Measurements from ENCODE around the gene KRT82.

KRT82 gene

DNA sequence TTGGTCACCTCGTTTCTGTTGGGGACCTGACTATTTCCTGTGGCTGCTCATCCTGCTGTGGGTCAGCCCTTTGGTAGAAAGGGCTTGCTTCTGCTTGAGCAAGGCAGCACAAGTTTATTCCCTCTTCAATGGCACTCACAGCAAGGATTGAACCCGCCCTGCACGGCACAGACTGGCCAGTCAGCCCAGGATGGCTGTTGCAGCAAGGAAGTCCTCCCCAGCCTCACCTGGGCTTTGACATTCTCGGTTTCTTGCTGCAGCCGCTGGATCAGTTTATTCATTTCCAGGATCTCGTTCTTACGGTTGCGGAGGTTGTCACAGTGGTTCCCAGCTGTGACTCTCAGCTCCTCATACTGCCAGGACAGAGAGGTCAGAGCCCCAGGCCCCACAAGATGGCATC lies 9.5 kb downstream of the KRT82 start:
- Histone ChIP-seq H3K9me2 (ENCODE audit: low read depth, low read length) (no peaks in the 10 kb centered on the region), H2AFZ (ENCODE audit: low read length) (no peak overlapping the region), H3K27me3 (ENCODE audit: insufficient read depth, low read length) (no peaks in the 10 kb centered on the region), H3K4me2 (ENCODE audit: low read length) (no peak overlapping the region), H3K79me2 (ENCODE audit: insufficient read depth, low read length) (no peaks in the 10 kb centered on the region), H3K36me3 (ENCODE audit: insufficient read depth, low read length) (no peaks in the 10 kb centered on the region), H3K4me1 (ENCODE audit: insufficient read depth, low read length, severe bottlenecking) (no peaks in the 10 kb centered on the region), H3K27ac (ENCODE audit: low read depth, low read length, poor library complexity, severe bottlenecking) (no peak overlapping the region), H3F3A (ENCODE audit: insufficient read depth, low read length) (no peaks in the 10 kb centered on the region), H3K9ac (ENCODE audit: low read length) (no peak overlapping the region), H4K20me1 (ENCODE audit: insufficient read depth, low read length) (no peaks in the 10 kb centered on the region), H3K9me3 (ENCODE audit: low read length) (no peaks in the 10 kb centered on the region), H3K4me3 (ENCODE audit: low read depth, low read length, poor library complexity, severe bottlenecking) (no peak overlapping the region)
- TF ChIP-seq CTCF (IDR thresholded peaks at IDR 0.05; ENCODE audit: low read length): no peak
- TF ChIP-seq EZH2 (IDR thresholded peaks at IDR 0.05; ENCODE audit: borderline replicate concordance, low read length): no peak

GRCh38 chr12:52395761-52396434 lies 10.2 kb downstream of the KRT82 start:
- H3K9me3 ChIP-seq (ENCODE audit: low read length): no peaks in the 10 kb centered on the region
- no peak overlapping the region for H3K4me3 ChIP-seq (ENCODE audit: low read depth, low read length, poor library complexity, severe bottlenecking)
- H3K36me3 ChIP-seq (ENCODE audit: insufficient read depth, low read length): no peaks in the 10 kb centered on the region
- no peak overlapping the region for H3K9ac ChIP-seq (ENCODE audit: low read length)
- H2AFZ ChIP-seq (ENCODE audit: low read length): no peak overlapping the region
- no peaks in the 10 kb centered on the region for H3K9me2 ChIP-seq (ENCODE audit: low read depth, low read length)
- no peaks in the 10 kb centered on the region for H4K20me1 ChIP-seq (ENCODE audit: insufficient read depth, low read length)
- H3K79me2 ChIP-seq (ENCODE audit: insufficient read depth, low read length): no peaks in the 10 kb centered on the region
- no peaks in the 10 kb centered on the region for H3K4me1 ChIP-seq (ENCODE audit: insufficient read depth, low read length, severe bottlenecking)
- H3K4me2 ChIP-seq (ENCODE audit: low read length): no peak overlapping the region
- no peaks in the 10 kb centered on the region for H3F3A ChIP-seq (ENCODE audit: insufficient read depth, low read length)
- TF ChIP-seq CTCF (IDR thresholded peaks at IDR 0.05; ENCODE audit: low read length): peak; percentile 70
- TF ChIP-seq EZH2 (IDR thresholded peaks at IDR 0.05; ENCODE audit: borderline replicate concordance, low read length): no peak
- H3K27me3 ChIP-seq (ENCODE audit: insufficient read depth, low read length): no peaks in the 10 kb centered on the region
- H3K27ac ChIP-seq (ENCODE audit: low read depth, low read length, poor library complexity, severe bottlenecking): no peak overlapping the region

DNA sequence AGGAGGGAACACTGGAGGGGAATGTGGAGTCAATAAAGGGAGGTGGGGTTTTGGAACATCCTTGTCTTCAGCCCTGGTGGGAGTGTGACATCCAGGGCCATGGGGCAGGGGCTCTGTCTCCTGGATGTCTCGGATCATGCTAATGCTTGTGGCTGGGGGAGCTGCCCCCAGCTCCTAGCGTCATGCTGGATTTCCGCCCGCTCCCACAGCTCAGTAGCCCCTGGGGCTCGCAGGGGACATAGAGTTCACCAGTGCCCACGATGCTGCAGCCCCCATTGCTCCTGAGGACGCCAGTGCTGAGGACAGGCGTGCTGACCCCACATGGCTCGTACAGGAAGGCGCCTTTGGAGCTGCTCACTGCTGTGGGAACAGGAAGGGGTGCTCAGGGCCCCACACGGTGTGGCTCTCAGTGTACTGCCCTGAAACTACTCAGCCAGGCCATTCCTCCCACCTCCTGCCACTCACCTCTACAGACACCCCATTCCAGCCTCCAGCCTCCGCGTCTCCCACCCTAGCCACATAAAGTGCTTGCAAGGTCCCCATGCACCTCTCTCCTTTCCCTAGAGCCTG lies 11.2 kb downstream of the KRT82 start:
- H3K27me3 ChIP-seq (ENCODE audit: insufficient read depth, low read length): no peaks in the 10 kb centered on the region

More for the DNA sequence above, 11.2 kb downstream of the KRT82 start:
- Histone ChIP-seq H4K20me1 (ENCODE audit: insufficient read depth, low read length) (no peaks in the 10 kb centered on the region), H3K27ac (ENCODE audit: low read depth, low read length, poor library complexity, severe bottlenecking) (no peak overlapping the region), H3K36me3 (ENCODE audit: insufficient read depth, low read length) (no peaks in the 10 kb centered on the region), H3K4me3 (ENCODE audit: low read depth, low read length, poor library complexity, severe bottlenecking) (no peak overlapping the region), H3K9me2 (ENCODE audit: low read depth, low read length) (no peaks in the 10 kb centered on the region), H3K4me2 (ENCODE audit: low read length) (no peak overlapping the region), H3K9me3 (ENCODE audit: low read length) (no peaks in the 10 kb centered on the region), H3K9ac (ENCODE audit: low read length) (no peak overlapping the region), H3F3A (ENCODE audit: insufficient read depth, low read length) (no peaks in the 10 kb centered on the region), H3K79me2 (ENCODE audit: insufficient read depth, low read length) (no peaks in the 10 kb centered on the region), H2AFZ (ENCODE audit: low read length) (no peak overlapping the region), H3K4me1 (ENCODE audit: insufficient read depth, low read length, severe bottlenecking) (no peaks in the 10 kb centered on the region)
- TF ChIP-seq EZH2 (IDR thresholded peaks at IDR 0.05; ENCODE audit: borderline replicate concordance, low read length) (no peak), CTCF (IDR thresholded peaks at IDR 0.05; ENCODE audit: low read length) (no peak)

Measured in OCI-LY1 (cell line).